GM20000 (cell line): ENCODE data around the gene KLHL29.

Source experiments
- DNase-seq: peaks from one replicate; pipeline ENCODE4 v3.0.0; 2012; ENCODE audit warnings: low spot score
- TF ChIP-seq, protein P1 (sequence below): IDR thresholded peaks from 2 replicates; pipeline ENCODE4 v1.5.1; 2012; ENCODE audit warnings: mild to moderate bottlenecking, control low read depth; ENCODE audit errors: extremely low read depth, missing control alignments

The KLHL29 gene

DNA sequence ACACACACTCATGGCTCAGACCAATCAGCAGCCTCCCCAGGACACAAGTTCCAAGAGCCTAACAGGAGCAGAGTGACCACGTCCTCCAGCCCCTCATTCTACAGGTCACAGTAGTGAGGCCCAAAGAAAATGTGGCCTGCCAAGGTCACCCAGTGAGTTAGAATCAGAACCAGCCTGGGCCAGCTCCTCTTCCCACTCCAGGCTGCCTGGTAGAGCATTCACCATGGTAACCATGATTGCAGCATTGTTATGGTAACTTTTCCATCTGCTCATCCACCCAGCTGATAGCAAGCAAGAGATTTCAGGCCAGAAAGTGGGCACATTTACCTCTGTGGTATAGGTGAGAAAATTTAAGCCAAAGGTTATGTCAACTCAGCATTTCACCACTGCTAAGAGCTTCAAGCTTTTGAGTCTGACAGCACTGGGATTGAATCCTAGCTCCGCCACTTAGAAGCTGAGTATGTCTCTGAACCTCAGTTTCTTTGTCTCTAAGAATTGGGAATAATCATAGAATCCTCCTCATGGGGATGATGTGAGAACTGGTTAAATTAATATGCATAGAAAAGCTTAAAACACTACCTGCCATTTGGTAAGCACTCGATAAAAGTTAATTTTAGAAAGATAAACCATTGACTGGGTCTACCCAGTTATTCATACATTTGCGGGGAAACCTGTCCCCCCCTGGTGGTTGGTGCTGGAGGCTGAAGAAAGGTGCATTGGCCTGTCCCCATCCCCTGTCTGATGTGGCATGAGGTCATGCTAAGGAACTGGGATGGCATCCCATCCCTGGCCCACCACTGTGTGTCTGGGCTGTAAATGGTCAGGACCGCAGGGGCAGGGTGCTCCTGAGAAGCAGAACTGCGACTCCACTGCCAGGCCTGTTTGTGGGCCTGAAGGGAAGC lies 181.5 kb downstream of the KLHL29 start:
- peak; percentile 63 for DNase-seq
- TF ChIP-seq, protein P1, sequence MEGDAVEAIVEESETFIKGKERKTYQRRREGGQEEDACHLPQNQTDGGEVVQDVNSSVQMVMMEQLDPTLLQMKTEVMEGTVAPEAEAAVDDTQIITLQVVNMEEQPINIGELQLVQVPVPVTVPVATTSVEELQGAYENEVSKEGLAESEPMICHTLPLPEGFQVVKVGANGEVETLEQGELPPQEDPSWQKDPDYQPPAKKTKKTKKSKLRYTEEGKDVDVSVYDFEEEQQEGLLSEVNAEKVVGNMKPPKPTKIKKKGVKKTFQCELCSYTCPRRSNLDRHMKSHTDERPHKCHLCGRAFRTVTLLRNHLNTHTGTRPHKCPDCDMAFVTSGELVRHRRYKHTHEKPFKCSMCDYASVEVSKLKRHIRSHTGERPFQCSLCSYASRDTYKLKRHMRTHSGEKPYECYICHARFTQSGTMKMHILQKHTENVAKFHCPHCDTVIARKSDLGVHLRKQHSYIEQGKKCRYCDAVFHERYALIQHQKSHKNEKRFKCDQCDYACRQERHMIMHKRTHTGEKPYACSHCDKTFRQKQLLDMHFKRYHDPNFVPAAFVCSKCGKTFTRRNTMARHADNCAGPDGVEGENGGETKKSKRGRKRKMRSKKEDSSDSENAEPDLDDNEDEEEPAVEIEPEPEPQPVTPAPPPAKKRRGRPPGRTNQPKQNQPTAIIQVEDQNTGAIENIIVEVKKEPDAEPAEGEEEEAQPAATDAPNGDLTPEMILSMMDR: no peak

DNA sequence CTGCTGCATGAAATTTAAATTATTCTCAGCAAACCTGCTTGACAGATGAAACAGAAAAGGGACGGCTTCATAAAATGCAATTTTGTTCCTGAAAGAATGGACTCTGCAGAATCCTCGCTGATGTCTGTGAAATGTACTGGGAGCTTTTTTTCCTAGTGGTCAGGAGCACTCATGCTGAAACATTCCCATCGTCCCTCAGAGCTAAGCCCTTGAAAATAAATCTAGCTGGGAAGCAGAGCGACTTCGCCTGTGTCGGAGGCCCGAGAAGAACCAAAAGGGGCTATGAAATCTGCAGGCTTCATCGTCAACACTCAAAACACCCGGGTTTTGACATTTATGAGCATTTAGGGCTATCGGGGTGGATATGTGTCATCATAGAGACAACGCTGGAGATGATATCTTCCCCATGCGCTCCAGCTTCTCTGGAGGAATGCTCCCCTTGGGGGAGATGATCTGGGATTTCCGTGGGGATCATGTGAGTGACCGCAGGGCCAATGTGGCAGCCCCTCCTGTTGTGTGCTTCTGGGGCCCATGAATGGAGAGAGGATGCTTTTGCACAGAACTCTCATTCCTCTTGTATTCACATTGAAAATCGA lies 182.3 kb downstream of the KLHL29 start:
- TF ChIP-seq, protein P1: no peak
- no peak for DNase-seq

DNA sequence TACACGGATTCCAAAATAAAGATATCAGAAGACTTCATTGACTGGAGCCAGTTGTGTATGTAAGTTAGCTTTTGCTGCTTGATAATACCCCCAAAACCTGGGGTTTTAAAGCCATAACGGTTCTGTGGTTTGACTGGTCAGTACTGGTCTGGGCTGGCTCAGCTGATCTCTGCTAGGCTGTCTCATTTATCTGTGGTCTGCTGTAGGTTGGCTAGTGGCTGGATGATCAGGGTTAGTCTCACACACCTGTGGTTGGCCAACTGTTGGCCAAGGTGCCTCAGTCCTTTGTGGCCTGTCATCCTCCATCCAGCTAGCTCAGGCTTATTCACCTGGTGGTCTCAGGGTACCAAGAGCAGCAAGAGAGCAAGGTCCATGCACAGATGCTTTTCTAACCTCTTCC lies 183.2 kb downstream of the KLHL29 start:
- DNase-seq: no peak
- TF ChIP-seq, protein P1: no peak

DNA sequence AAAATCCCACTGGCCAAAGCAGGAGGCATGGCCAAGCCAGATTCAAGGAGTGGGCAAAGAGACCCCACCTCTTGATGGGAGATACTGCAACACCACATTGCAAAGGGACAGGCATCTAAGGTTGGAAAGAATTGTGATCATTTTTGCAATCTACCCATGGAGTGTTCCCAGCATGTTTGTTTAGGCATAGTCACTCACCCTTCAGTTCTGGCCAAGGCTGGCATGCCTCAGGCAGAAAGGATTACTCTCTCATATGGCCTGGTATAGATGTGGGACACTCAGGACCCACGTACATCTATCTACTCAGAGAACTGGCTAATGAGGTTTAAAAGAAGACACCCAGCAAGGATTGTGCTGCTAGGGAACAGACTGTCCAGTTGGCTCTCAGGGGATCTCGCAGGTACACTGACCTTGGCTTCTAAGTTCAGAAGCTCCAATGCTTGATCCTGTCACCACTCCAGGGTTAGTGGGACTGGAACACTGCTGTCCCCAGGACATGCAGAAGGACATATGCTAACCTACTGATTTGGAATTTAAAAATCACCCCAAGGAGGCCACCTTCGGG lies 183.7 kb downstream of the KLHL29 start:
- TF ChIP-seq, protein P1: no peak
- DNase-seq: no peak

DNA sequence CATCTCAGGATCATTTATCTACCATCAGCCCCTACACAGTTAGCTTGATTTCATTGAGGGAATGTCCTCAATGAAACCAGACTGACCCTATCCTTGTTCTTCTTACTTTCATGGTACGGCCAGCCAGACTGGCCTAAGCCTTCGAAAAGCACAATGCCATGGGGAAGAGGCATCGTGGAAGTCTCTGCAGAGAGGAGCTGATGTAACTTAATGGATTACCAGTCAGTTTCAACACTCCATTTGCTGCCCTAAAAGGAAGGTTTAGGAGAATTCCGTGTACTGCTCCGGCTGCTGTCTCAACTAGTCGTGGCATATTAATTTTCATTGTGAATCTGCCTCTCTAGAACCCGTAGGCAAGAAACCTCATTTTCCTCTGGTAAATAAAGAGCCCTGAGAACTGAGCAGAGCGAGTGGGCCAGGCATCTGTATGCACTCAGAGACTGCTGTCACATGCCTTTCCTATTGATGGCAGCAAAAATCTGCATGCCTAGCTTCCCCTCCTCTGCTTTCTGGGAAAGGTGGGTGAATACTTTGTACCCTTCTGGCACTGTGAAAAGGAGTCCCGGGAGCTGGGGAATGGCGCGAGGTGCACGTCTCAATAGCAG lies 184.9 kb downstream of the KLHL29 start:
- TF ChIP-seq, protein P1: no peak

DNA sequence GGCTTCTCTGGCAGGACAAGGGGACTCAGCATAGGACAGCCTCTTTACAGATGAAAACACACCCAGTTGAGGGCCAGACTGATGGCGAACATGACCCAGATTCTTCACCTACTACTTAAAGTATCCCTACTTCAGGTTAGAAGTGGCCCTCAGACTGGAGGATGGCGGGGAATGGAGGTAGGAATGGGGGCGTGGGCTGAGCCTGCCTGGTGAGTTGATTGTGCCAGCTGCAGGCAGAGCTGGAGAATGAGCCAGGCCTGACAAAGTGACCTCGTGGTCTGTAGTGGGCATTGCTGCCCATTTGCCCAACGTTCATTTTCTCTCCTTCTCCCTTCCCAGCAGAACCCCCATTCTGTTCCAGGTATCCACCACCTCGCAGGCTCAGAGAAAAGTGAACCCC lies 186.1 kb downstream of the KLHL29 start:
- DNase-seq: no peak
- TF ChIP-seq, protein P1: no peak

More for the DNA sequence above, 184.9 kb downstream of the KLHL29 start:
- DNase-seq: no peak
